DOHH2 (cell line): Measurements from ENCODE around the gene PTGIS.

Experiments
- CTCF ChIP-seq: fragments of 200-600 bp; sonication (generic); IDR thresholded peaks from one replicate; pipeline ENCODE4 v1.5.1; 2014; ENCODE audit warnings: antibody characterized with exemption, mild to moderate bottlenecking, low read depth, low read length; ENCODE audit not compliant: poor library complexity, severe bottlenecking
- EZH2phosphoT487 ChIP-seq: fragments of 200-600 bp; sonication (generic); IDR thresholded peaks from 2 replicates; pipeline ENCODE4 v1.6.1; 2017; ENCODE audit warnings: borderline replicate concordance, mild to moderate bottlenecking, antibody characterized with exemption, low read length, moderate library complexity, mixed read lengths

GRCh38 chr20:49545572-49545971, 22.4 kb downstream of the PTGIS start:
- peak; percentile 48 for TF ChIP-seq CTCF
- TF ChIP-seq EZH2phosphoT487: no peak
